Kidney (tissue), 14 donors: ENCODE measurements around the gene FGF2. TPM values are rescaled to one million over a fixed set of nuclear protein-coding genes. Genes with fewer than 3 reads are reported as not detected.

ENCODE experiments used
- DNase-seq, 5 donors: peaks; one replicate each; pipeline ENCODE4 v3.0.0-alpha.2; 2013 to 2020
- FAIRE-seq: peaks from 2 replicates; lab custom pipeline; 2012; peaks lifted over from hg19 to GRCh38; lab: Jason Lieb, UNC
- H3K27ac ChIP-seq, 2 donors: one replicate each; pipeline ENCODE4 v1.7.0; 2013; ENCODE audit warnings: low read depth in 2 of 2, low read length in 2 of 2, inconsistent platforms in 1 of 2
- H3K27me3 ChIP-seq: one replicate; pipeline ENCODE4 v1.7.1; 2013; ENCODE audit warnings: low read length, inconsistent platforms; ENCODE audit not compliant: control insufficient read depth, insufficient read depth
- H3K36me3 ChIP-seq, 3 donors: one replicate each; pipeline versions ENCODE4 v1.7.0 to v1.7.1; 2013; ENCODE audit warnings: low read length in 3 of 3, control low read depth in 1 of 3, inconsistent platforms in 1 of 3; ENCODE audit not compliant: insufficient read depth in 3 of 3, control insufficient read depth in 2 of 3
- H3K4me1 ChIP-seq, 3 donors: one replicate each; pipeline versions ENCODE4 v1.7.0 to v1.7.1; 2013; ENCODE audit warnings: low read length in 3 of 3, inconsistent platforms in 1 of 3, low read depth in 1 of 3; ENCODE audit not compliant: control insufficient read depth in 2 of 3, insufficient read depth in 2 of 3
- H3K4me3 ChIP-seq, 3 donors: one replicate each; pipeline versions ENCODE4 v1.7.0 to v1.8.1; 2013; ENCODE audit warnings: low read length in 3 of 3, control low read depth in 1 of 3, inconsistent platforms in 1 of 3
- H3K9ac ChIP-seq, 3 donors: one replicate each; pipeline versions ENCODE4 v1.7.0 to v1.7.1; 2013; ENCODE audit warnings: low read length in 3 of 3, control low read depth in 1 of 3, inconsistent platforms in 1 of 3
- H3K9me3 ChIP-seq, 3 donors: one replicate each; pipeline versions ENCODE4 v1.7.0 to v1.7.1; 2013; ENCODE audit warnings: low read length in 3 of 3, control low read depth in 1 of 3, inconsistent platforms in 1 of 3; ENCODE audit not compliant: control insufficient read depth in 2 of 3, insufficient read depth in 1 of 3
- intact Hi-C: fragments of 100-400 bp; cut with DNase I; formaldehyde crosslinking; loops from one replicate; pipeline ENCODE4 v1.11.1; 2022
- polyA plus RNA-seq: library from polyadenylated mRNA; stranded (reverse); fragments of 350-450 nt; fragmentation: Illumina TruSeq; extraction: RNeasy Lipid Tissue Mini Kit (QIAGEN cat#74804); gene quantifications from one replicate; pipeline ENCODE4 v1.2.3, GENCODE V29; 2014; ENCODE audit warnings: low read depth, low replicate concordance; ENCODE audit not compliant: insufficient read depth
- total RNA-seq: library from RNA; stranded (reverse); fragmentation: NEBNext Ultra II Directional; extraction: Animal tissue kit (Norgen Biotek cat#: 25700); gene quantifications from one replicate; pipeline ENCODE4 v1.2.1, GENCODE V29; 2021
- TF ChIP-seq, protein P1 (sequence below): IDR thresholded peaks from 3 replicates; pipeline ENCODE4 v1.5.1; 2012; ENCODE audit warnings: mild to moderate bottlenecking, moderate library complexity, borderline replicate concordance; ENCODE audit not compliant: insufficient read depth; ENCODE audit errors: extremely low read depth
- donor health status: control.
- donor health status: control.
- donor health status: control.
- donor health status: control.
- donor health status: control.
- donor health status: DM: yes; HTN: yes; CAD: no.
- donor health status: Normal renal cell carcinoma (clear cell type).

The FGF2 gene
- total and polyA plus RNA-seq, 2 donors from 2014 or later = 2.3 to 16.9 TPM

DNA sequence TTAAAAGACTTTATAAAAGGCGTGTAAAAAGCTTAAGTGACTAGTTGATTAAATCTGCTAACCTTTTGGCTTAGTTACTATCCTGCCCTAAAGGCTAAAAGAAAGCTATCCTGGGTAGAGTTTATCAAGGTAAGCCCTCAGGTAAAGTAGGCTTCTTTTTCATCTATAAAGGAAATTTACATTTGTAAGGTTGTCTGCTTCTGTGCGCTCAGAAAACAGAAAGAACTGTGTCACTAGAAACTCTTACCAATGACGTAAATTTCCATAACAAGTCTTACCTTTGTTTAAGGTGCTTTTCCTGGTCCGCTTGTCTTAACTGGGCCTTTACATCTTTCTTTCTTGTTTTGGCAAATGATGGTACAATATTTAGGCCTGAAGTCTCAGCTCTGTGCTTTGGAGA lies 37.7 kb upstream of the FGF2 start:
- DNase-seq (no peak), FAIRE-seq (no peak)
- H3K27ac ChIP-seq = no peak overlapping the region
- H3K4me1 ChIP-seq = peaks cover 0 to under 1% (median 0%) of the 10 kb centered on the region in 3 donors
- H3K9me3 ChIP-seq = no peaks in the 10 kb centered on the region
- intact Hi-C loops = no loop called here
- TF ChIP-seq, protein P1, sequence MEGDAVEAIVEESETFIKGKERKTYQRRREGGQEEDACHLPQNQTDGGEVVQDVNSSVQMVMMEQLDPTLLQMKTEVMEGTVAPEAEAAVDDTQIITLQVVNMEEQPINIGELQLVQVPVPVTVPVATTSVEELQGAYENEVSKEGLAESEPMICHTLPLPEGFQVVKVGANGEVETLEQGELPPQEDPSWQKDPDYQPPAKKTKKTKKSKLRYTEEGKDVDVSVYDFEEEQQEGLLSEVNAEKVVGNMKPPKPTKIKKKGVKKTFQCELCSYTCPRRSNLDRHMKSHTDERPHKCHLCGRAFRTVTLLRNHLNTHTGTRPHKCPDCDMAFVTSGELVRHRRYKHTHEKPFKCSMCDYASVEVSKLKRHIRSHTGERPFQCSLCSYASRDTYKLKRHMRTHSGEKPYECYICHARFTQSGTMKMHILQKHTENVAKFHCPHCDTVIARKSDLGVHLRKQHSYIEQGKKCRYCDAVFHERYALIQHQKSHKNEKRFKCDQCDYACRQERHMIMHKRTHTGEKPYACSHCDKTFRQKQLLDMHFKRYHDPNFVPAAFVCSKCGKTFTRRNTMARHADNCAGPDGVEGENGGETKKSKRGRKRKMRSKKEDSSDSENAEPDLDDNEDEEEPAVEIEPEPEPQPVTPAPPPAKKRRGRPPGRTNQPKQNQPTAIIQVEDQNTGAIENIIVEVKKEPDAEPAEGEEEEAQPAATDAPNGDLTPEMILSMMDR = no peak
- H3K9ac ChIP-seq = no peak overlapping the region
- H3K36me3 ChIP-seq = no peaks in the 10 kb centered on the region
- H3K4me3 ChIP-seq = no peak overlapping the region
- no peaks in the 10 kb centered on the region for H3K27me3 ChIP-seq

DNA sequence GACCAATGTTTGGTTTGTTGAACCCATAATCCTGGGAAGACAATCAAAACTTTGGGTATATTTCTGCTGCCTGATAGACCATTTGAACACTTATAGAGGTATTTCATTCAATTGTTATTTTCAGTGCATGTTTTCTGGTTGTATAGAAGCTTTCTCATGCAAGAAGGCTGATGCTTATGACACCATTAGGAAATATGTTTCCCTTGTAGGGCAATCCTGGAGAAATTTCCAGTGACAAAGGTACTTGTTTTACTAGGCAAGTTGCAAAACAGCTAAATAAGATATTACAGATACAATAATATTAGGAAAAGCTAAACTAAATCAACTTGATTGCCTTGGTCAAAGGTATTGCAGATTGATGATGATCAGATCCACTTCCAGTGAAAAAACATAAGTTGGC lies 32.8 kb upstream of the FGF2 start:
- intact Hi-C loops = no loop called here

DNA sequence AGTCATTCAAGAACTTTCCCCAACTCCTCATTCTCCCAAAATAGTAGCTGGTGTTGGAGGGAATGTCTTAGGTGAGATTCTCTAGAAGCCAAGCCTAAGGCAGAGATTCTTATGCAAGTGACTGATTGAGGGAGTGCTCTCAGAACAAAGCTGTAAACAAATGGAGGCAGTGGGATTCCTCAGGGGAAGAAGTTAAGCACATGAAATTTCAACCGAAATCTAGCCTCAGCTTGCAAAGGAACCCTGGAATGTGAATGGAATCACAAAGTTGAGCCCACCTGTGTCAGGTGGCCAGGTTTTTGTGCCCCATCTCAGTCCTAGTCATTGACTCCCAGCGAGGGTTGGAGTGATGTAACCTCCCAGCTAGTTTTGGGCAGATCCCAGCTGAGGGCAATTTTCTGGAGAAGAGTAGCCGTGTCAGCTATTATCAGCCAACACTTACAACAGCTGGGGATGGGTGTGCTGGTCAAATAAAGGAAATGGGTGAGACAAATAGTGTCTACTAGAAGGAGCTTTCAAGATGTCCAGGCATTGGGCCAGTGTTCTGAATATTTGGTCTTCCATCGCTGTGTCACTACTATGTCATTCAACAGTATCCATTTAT lies 29.7 kb upstream of the FGF2 start:
- Histone ChIP-seq H3K9ac (no peak overlapping the region), H3K27ac (no peak overlapping the region), H3K4me1 (no peaks in the 10 kb centered on the region), H3K4me3 (no peak overlapping the region), H3K9me3 (no peaks in the 10 kb centered on the region), H3K27me3 (no peaks in the 10 kb centered on the region), H3K36me3 (no peaks in the 10 kb centered on the region)
- DNase-seq (no peak), FAIRE-seq (no peak)
- intact Hi-C loops = no loop called here
- TF ChIP-seq, protein P1 = no peak

More for the DNA sequence above, 32.8 kb upstream of the FGF2 start:
- TF ChIP-seq, protein P1 = no peak
- Histone ChIP-seq H3K27me3 (no peaks in the 10 kb centered on the region), H3K36me3 (no peaks in the 10 kb centered on the region), H3K4me3 (no peak overlapping the region), H3K27ac (no peak overlapping the region), H3K4me1 (no peaks in the 10 kb centered on the region), H3K9ac (no peak overlapping the region), H3K9me3 (no peaks in the 10 kb centered on the region)
- FAIRE-seq (no peak), DNase-seq (no peak)
